ENCODE results near the gene DIS3L2.
"Not testable (repeated sequence)": the region's sequence is repeated elsewhere in the genome, so short reads cannot be mapped to it uniquely, and the experiment has no call there.

The DIS3L2 gene

GRCh38 chr2:232354069-232354468, 392.6 kb downstream of the DIS3L2 start:
- DNase-seq = no peak

- no peak for DNase-seq
These were observed 400.1 kb downstream of the DIS3L2 start for GRCh38 chr2:232361646-232362045.

- DNase-seq = no peak
These were observed 400.8 kb downstream of the DIS3L2 start for GRCh38 chr2:232362174-232362900.

GRCh38 chr2:232363064-232363783, 401.7 kb downstream of the DIS3L2 start:
- not testable (repeated sequence) for DNase-seq

GRCh38 chr2:232363784-232364615, 402.5 kb downstream of the DIS3L2 start:
- peak in 1 of 5 donors; percentile 53 for DNase-seq

- DNase-seq = not testable (repeated sequence)
These were observed 403.5 kb downstream of the DIS3L2 start for GRCh38 chr2:232364806-232365594.

GRCh38 chr2:232365621-232366321, 404.3 kb downstream of the DIS3L2 start:
- peak in 1 of 5 donors; percentile 20 for DNase-seq

GRCh38 chr2:232366461-232366860, 404.9 kb downstream of the DIS3L2 start:
- DNase-seq = not testable (repeated sequence)

- no peak for DNase-seq
These were observed 405.5 kb downstream of the DIS3L2 start for GRCh38 chr2:232367016-232367415.

GRCh38 chr2:232367591-232368233, 406.2 kb downstream of the DIS3L2 start:
- DNase-seq = no peak

- no peak for DNase-seq
These were observed 406.8 kb downstream of the DIS3L2 start for GRCh38 chr2:232368311-232368731.

- no peak for DNase-seq
These were observed 407.8 kb downstream of the DIS3L2 start for GRCh38 chr2:232369126-232369951.

- DNase-seq = not testable (repeated sequence)
These were observed 408.5 kb downstream of the DIS3L2 start for GRCh38 chr2:232370007-232370406.

- no peak for DNase-seq
These were observed 411.0 kb downstream of the DIS3L2 start for GRCh38 chr2:232372231-232373208.

- DNase-seq = no peak
These were observed 412.8 kb downstream of the DIS3L2 start for GRCh38 chr2:232374356-232374755.

- DNase-seq = no peak
These were observed 413.7 kb downstream of the DIS3L2 start for GRCh38 chr2:232375164-232375563.

- no peak for DNase-seq
These were observed 414.7 kb downstream of the DIS3L2 start for GRCh38 chr2:232376260-232376659.

GRCh38 chr2:232376713-232377112, 415.2 kb downstream of the DIS3L2 start:
- no peak for DNase-seq

GRCh38 chr2:232377319-232377718, 415.8 kb downstream of the DIS3L2 start:
- DNase-seq = no peak
